Lung (tissue), 12 donors: Measurements from ENCODE around the gene FUCA1. TPM values are rescaled to one million over a fixed set of nuclear protein-coding genes. Genes with fewer than 3 reads are reported as not detected.

Experiments used
- ATAC-seq: fragments of 200-7000 bp; cut with Tn5 transposase; one replicate; pipeline ENCODE4 v1.9.1; 2020; ENCODE audit warnings: moderate number of reproducible peaks; ENCODE audit not compliant: insufficient read depth, low FRiP score
- DNase-seq, 3 donors: peaks; one replicate each; pipeline ENCODE4 v3.0.0-alpha.2; 2013 to 2017
- H3K27ac ChIP-seq, 2 donors: one replicate each; pipeline ENCODE4 v1.5.1; 2013; ENCODE audit warnings: mild to moderate bottlenecking in 2 of 2, moderate library complexity in 2 of 2, control low read depth in 1 of 2, inconsistent platforms in 1 of 2, low read depth in 1 of 2, low read length in 1 of 2
- H3K27me3 ChIP-seq, 3 donors: one replicate each; pipeline ENCODE4 v1.5.1; 2013; ENCODE audit warnings: low read length in 2 of 3; ENCODE audit not compliant: control insufficient read depth in 3 of 3, insufficient read depth in 3 of 3
- H3K36me3 ChIP-seq, 4 donors: one replicate each; pipeline ENCODE4 v1.5.1; 2013; ENCODE audit warnings: low read length in 4 of 4, mild to moderate bottlenecking in 1 of 4, moderate library complexity in 1 of 4; ENCODE audit not compliant: control insufficient read depth in 4 of 4, insufficient read depth in 4 of 4
- H3K4me1 ChIP-seq, 5 donors: one replicate each; pipeline ENCODE4 v1.5.1; 2013; ENCODE audit warnings: low read length in 5 of 5, mild to moderate bottlenecking in 2 of 5, moderate library complexity in 1 of 5; ENCODE audit not compliant: control insufficient read depth in 5 of 5, insufficient read depth in 5 of 5
- H3K4me3 ChIP-seq: one replicate; pipeline ENCODE4 v1.5.1; 2013; ENCODE audit warnings: mild to moderate bottlenecking, control low read depth, moderate library complexity
- H3K9ac ChIP-seq, 2 donors: one replicate each; pipeline ENCODE4 v1.5.1; 2013; ENCODE audit warnings: low read length in 2 of 2, control low read depth in 1 of 2; ENCODE audit not compliant: insufficient read depth in 1 of 2
- H3K9me3 ChIP-seq, 4 donors: one replicate each; pipeline ENCODE4 v1.5.1; 2013; ENCODE audit warnings: low read length in 3 of 4, mild to moderate bottlenecking in 1 of 4, moderate library complexity in 1 of 4; ENCODE audit not compliant: control insufficient read depth in 4 of 4, insufficient read depth in 3 of 4
- CTCF ChIP-seq: IDR thresholded peaks from 2 replicates; pipeline ENCODE4 v1.5.1; 2012; ENCODE audit warnings: mild to moderate bottlenecking; ENCODE audit errors: control extremely low read depth, extremely low read depth
- WGBS, 2 donors: extraction: QIAGEN DNeasy Blood & Tissue Kit; methylation state at CpG; one replicate each; pipeline ENCODE4 v1.1.7; 2013; 5-methylcytosine and 5-hydroxymethylcytosine counted together
- polyA plus RNA-seq, 2 donors: library from polyadenylated mRNA; stranded (reverse); fragments of 200-250 nt; gene quantifications; one replicate each; pipeline ENCODE4 v1.2.1, GENCODE V29; 2013
- total RNA-seq, 2 donors: library from RNA; depleted of rRNA in 1 of 2; stranded (reverse); fragments of >200 nt in 1 of 2; gene quantifications; one replicate each; pipeline ENCODE4 v1.2.1, GENCODE V29; 2014 to 2021
- donor health status: control.
- donor health status: control.
- donor health status: Bipolar disorder and iron deficiency.
- donor health status: healthy.
- donor health status: DM: yes; HTN: yes; CAD: no.

The FUCA1 gene
- total and polyA plus RNA-seq, 4 donors = 31.2 to 41.1 (median 35.6) TPM

GRCh38 chr1:23798662-23799142 lies 69.4 kb downstream of the FUCA1 start:
- peaks cover 0 to 34% (median 3%) of the 10 kb centered on the region in 4 donors for H3K36me3 ChIP-seq
- H3K9me3 ChIP-seq = no peaks in the 10 kb centered on the region
- H3K4me1 ChIP-seq = peaks cover 0 to 32% (median 14%) of the 10 kb centered on the region in 5 donors
- WGBS, 2 donors = 82 to 88% methylated on average over 12 of the region's 12 CpGs
- no peak for ATAC-seq
- TF ChIP-seq CTCF = no peak
- H3K27me3 ChIP-seq = no peaks in the 10 kb centered on the region
- H3K4me3 ChIP-seq = no peak overlapping the region
- no peak for DNase-seq
- H3K27ac ChIP-seq = peak overlapping the region in 1 of 2 donors; percentile 97
- H3K9ac ChIP-seq = no peak overlapping the region

GRCh38 chr1:23797478-23798448 lies 70.3 kb downstream of the FUCA1 start:
- H3K27ac ChIP-seq = peak overlapping the region in 1 of 2 donors; percentile 97
- H3K4me3 ChIP-seq = no peak overlapping the region
- WGBS, 2 donors = 75 to 84% methylated on average over 20 of the region's 20 CpGs
- peaks cover 0 to 1% (median 0%) of the 10 kb centered on the region in 4 donors for H3K9me3 ChIP-seq
- DNase-seq = no peak
- H3K36me3 ChIP-seq = peaks cover 0 to 43% (median 4%) of the 10 kb centered on the region in 4 donors
- peaks cover 0 to 41% (median 17%) of the 10 kb centered on the region in 5 donors for H3K4me1 ChIP-seq
- no peaks in the 10 kb centered on the region for H3K27me3 ChIP-seq
- no peak for TF ChIP-seq CTCF
- no peak for ATAC-seq
- no peak overlapping the region for H3K9ac ChIP-seq

DNA sequence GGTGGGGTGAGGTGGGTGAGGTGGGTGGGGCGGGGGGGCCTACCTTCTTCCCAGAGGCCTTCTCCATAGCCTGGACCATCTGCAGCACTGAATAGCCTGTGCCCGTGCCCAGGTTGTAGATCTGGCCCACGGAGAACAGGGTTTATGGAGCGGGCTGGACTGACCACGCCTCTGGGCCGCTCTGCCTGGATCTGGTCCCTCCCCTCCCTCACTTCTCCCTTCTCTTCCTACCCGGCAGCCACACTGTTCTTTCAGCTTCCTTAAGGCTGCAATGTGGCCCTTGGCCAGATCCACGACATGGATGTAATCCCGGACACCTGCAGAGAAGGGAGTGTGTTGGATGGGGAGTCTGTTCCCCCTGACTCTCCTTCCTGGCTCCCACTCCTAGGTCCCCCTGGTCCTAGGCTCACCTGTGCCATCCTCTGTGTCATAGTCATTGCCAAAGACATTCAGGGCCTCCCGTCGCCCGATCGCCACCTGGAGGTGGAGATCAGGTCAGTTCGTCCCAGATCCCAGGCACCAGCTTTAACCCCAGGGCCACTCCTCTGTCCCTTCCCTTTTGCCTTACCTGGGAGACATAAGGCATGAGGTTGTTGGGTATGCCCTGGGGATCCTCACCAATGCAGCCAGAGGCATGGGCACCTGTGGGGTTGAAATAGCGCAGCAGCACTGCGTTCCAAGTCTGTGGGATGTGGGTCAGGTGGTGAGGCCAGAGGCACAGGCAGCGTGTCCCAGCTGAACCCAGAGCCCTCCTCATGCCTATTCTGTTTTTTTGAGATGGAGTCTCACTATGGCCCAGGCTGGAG lies 71.4 kb downstream of the FUCA1 start:
- no peak for DNase-seq
- no peak overlapping the region for H3K4me3 ChIP-seq
- no peaks in the 10 kb centered on the region for H3K27me3 ChIP-seq
- H3K27ac ChIP-seq = peak overlapping the region in 1 of 2 donors; percentile 5
- H3K9me3 ChIP-seq = peaks cover 0 to 1% (median 0%) of the 10 kb centered on the region in 4 donors
- H3K36me3 ChIP-seq = peaks cover 0 to 44% (median 4%) of the 10 kb centered on the region in 4 donors
- no peak for TF ChIP-seq CTCF
- 77% methylated on average over 17 of the region's 17 CpGs for WGBS, 2 donors
- ATAC-seq = no peak
- H3K4me1 ChIP-seq = peaks cover 4 to 46% (median 17%) of the 10 kb centered on the region in 5 donors
- H3K9ac ChIP-seq = no peak overlapping the region
